Hepatocyte (in vitro differentiated cells): ENCODE measurements around the gene CRYZL1.

Experiments
- EZH2 ChIP-seq: fragments of 200-600 bp; sonication (generic); IDR thresholded peaks from 2 replicates; pipeline ENCODE4 v1.6.1; 2016; ENCODE audit warnings: antibody characterized with exemption, mild to moderate bottlenecking, borderline replicate concordance
- EZH2phosphoT487 ChIP-seq: fragments of 200-600 bp; sonication (generic); IDR thresholded peaks from one replicate; pipeline ENCODE4 v1.6.1; 2018; ENCODE audit warnings: antibody characterized with exemption, mild to moderate bottlenecking, low read depth, moderate library complexity; ENCODE audit not compliant: unreplicated experiment, severe bottlenecking
- TF ChIP-seq, protein P1 (sequence below): fragments of 200-600 bp; sonication (generic); IDR thresholded peaks from 2 replicates; pipeline ENCODE4 v1.5.1; 2016; ENCODE audit warnings: antibody characterized with exemption, mild to moderate bottlenecking; ENCODE audit not compliant: poor library complexity

DNA sequence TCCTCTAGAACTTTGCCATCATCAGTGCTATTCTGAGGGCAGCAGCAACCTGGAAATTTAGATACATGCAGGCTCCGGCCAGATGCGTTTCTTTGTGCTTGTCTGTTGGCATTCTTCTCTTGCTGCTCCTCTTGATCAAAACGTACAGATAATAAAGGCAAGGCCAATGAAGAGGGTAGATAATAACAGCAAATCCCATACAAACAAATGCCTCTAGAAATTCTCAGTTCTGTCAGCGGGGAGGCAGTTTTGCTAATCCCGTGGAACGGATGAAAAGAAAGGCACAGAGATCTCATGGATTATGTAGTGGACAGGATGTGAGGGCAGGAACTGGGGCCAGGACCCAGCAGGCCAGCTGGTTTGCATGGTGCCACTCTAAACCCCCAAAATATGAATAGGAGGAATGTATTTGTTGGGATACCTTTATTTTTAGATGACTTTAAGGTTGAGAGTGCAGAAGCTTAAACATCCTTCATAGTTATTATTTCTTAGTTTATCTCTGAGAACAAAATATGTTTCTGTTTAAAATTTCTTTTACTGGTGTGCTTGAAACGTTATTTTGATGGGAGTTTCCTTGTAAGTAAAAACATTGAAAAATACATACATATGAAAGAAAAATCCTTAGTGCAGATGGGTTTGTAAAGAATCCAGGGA, 2.2 kb upstream of the CRYZL1 start:
- TF ChIP-seq, protein P1, sequence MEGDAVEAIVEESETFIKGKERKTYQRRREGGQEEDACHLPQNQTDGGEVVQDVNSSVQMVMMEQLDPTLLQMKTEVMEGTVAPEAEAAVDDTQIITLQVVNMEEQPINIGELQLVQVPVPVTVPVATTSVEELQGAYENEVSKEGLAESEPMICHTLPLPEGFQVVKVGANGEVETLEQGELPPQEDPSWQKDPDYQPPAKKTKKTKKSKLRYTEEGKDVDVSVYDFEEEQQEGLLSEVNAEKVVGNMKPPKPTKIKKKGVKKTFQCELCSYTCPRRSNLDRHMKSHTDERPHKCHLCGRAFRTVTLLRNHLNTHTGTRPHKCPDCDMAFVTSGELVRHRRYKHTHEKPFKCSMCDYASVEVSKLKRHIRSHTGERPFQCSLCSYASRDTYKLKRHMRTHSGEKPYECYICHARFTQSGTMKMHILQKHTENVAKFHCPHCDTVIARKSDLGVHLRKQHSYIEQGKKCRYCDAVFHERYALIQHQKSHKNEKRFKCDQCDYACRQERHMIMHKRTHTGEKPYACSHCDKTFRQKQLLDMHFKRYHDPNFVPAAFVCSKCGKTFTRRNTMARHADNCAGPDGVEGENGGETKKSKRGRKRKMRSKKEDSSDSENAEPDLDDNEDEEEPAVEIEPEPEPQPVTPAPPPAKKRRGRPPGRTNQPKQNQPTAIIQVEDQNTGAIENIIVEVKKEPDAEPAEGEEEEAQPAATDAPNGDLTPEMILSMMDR, result no peak
- no peak for TF ChIP-seq EZH2
- TF ChIP-seq EZH2phosphoT487, result no peak
